Measurements from ENCODE around the gene AGTR1.

DNA sequence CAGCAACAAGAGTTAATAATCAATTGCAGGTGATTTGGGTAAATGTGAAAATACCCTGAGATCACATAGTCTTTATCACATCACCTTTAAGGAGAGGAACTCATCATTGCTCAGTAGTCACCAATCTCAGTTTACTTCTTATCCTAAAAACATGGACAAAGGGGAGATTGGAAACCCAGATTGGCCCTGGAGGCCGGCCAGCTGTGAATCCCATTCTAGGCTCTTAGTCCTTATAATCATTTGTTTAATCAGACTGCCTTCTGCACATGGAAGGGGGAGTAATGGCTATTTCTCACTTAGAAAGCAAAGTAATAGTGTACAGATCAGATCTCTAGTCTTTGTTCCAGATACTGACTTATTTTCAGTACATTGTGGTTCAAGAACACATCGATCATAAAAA, 92.7 kb downstream of the AGTR1 start:
- TF ChIP-seq FOXM1 (IDR thresholded peaks at IDR 0.05; ENCODE audit: borderline replicate concordance) (no peak), TARDBP (IDR thresholded peaks at IDR 0.05) (no peak), HDGF (IDR thresholded peaks at IDR 0.05; ENCODE audit: borderline replicate concordance) (no peak), BHLHE40 (IDR thresholded peaks at IDR 0.05; ENCODE audit: borderline replicate concordance) (no peak), SP1 (IDR thresholded peaks at IDR 0.05) (no peak), NFRKB (IDR thresholded peaks at IDR 0.05) (no peak), ARNT (IDR thresholded peaks at IDR 0.05) (no peak), CTBP1 (IDR thresholded peaks at IDR 0.05; ENCODE audit: borderline replicate concordance) (no peak), ZNF384 (IDR thresholded peaks at IDR 0.05) (no peak)
- TF ChIP-seq, protein P1, sequence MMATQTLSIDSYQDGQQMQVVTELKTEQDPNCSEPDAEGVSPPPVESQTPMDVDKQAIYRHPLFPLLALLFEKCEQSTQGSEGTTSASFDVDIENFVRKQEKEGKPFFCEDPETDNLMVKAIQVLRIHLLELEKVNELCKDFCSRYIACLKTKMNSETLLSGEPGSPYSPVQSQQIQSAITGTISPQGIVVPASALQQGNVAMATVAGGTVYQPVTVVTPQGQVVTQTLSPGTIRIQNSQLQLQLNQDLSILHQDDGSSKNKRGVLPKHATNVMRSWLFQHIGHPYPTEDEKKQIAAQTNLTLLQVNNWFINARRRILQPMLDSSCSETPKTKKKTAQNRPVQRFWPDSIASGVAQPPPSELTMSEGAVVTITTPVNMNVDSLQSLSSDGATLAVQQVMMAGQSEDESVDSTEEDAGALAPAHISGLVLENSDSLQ (IDR thresholded peaks at IDR 0.05), result no peak

Data from HEK293T (cell line).